Measurements from ENCODE around the gene THSD4.

- no peak for TF ChIP-seq CTCF (conservative IDR thresholded peaks at IDR 0.05; ENCODE audit: low read length)
- TF ChIP-seq EZH2phosphoT487 (IDR thresholded peaks at IDR 0.05; ENCODE audit: borderline replicate concordance, low read depth, low read length) = no peak
Observed at GRCh38 chr15:71685420-71685993, 570.2 kb downstream of the THSD4 start.
